GM12801 (cell line): ENCODE results near the gene GLYR1.

ENCODE experiments used
- CTCF ChIP-seq: IDR thresholded peaks from one replicate; pipeline ENCODE4 v1.5.1; 2011; ENCODE audit warnings: control low read depth; ENCODE audit not compliant: insufficient read length; ENCODE audit errors: extremely low read depth

GLYR1 gene

DNA sequence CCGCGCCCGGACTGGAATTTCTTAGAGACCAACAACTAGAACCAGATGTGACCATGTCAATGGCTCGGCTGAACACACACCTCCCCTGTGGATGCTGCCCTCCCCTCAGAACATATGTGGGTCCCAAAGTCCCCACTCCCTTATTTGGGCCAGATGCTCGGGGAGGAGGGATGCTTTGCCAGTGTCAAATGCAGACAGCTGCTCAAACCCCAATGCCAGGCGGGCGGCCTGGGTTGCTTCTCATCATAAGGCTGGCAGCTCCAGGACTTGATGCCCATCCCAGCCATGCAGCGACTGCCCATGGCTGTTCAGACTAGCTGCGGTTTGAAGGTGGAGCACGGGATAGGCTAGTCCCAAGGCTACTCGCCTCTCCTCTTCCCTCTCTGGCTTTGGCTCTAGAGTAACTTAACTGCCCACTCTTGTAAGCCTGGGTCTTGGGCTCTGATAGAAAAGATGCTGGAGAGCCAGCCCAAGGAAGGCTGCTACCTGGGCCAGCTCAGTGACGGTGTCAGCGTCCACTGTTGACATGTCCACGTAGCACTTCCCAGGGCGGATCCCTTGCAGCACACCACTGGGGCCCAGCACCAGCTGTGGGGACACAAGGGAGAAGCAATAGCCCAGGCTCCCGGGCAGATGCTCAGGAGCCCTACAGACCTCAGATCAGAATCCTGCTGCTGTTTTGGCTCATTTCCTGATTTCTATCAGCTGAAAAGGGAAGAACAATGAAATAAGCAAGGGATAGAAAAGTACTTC is 33.7 kb downstream of the GLYR1 start:
- no peak for TF ChIP-seq CTCF

DNA sequence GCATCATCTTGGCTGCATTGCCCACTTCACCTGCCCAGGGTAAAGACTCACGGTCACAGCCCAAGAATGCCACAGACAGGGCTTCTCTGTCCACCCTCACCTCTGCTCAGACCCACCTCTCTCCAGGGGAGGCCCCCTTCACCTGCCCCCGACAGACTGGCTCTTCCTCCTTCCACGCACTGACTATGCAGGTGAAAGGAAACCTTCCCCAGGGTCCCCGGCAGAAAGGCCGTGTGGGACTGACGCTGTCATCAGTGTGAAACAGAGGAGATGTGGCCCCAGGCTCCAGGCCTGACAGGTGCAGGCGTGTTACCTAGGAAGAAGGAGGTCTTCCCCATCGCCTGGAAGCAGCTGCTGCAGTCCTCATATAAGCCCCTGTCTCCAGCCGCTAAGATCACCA is 35.3 kb downstream of the GLYR1 start:
- TF ChIP-seq CTCF: no peak

DNA sequence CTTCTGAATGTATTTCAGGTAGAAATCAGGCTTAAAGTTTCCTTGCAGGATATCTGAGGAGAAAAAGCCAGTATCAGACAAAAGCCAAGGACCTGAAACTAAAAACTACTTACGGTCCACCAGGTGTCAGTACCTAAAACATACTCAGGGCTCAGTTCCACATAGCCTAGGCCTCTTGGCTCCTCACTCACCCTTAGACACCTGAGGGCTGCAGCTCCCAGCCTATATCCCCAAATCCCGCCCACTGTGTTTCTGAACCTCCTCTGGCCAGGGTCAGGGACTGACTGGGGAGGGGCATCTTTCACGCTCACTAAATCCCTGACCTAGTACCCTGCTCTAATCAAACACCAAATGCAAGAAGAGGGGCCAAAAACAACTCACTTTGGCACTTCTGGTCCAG is 35.8 kb downstream of the GLYR1 start:
- TF ChIP-seq CTCF: no peak

GRCh38 chr16:4806280-4806679 is 40.8 kb downstream of the GLYR1 start:
- TF ChIP-seq CTCF: no peak

DNA sequence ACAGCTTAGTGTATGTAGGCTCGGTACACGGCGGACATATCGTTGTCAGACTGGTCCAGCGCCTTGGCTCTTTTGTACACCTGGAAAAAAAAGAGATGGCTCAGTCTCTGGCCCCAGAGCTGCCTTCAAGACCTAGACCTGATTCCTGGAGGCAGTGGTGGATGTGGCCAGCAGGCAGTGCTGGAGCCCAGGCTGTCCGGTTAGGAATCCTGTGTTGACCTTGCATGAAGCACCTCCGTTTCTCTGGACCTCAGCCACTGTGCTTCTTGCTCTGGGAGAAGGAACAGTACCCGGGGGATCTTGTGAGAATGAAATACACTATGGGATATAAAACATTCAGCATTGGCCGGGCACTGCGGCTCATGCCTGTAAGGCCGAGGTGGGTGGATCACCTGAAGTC is 41.9 kb downstream of the GLYR1 start:
- TF ChIP-seq CTCF: no peak

GRCh38 chr16:4803898-4804762 is 43.0 kb downstream of the GLYR1 start:
- TF ChIP-seq CTCF: no peak

- no peak for TF ChIP-seq CTCF
These were observed 43.7 kb downstream of the GLYR1 start for GRCh38 chr16:4803401-4803844.
